Stomach (tissue), 9 donors: ENCODE measurements around the gene CAPN2. TPM values are rescaled to one million over a fixed set of nuclear protein-coding genes. Genes with fewer than 3 reads are reported as not detected.

Experiments
- DNase-seq, 2 donors: peaks; one replicate each; pipeline versions ENCODE4 v3.0.0 to v3.0.0-alpha.2; 2013 to 2019
- H3K27ac ChIP-seq, 5 donors: fragments of 200-600 bp in 4 of 5; sonication (generic) in 4 of 5; one replicate each; pipeline ENCODE4 v1.5.1; 2013 to 2019; ENCODE audit warnings: mild to moderate bottlenecking in 1 of 5, moderate library complexity in 1 of 5
- H3K27me3 ChIP-seq, 3 donors: fragments of 200-600 bp; sonication (generic); one replicate each; pipeline ENCODE4 v1.5.1; 2017 to 2019; ENCODE audit warnings: mixed run types in 1 of 3
- H3K36me3 ChIP-seq, 4 donors: fragments of 200-600 bp; sonication (generic); 1 replicate in 3 of 4; 2 replicates in 1 of 4; pipeline ENCODE4 v1.5.1; 2016 to 2019
- H3K4me1 ChIP-seq, 4 donors: fragments of 200-600 bp; sonication (generic); one replicate each; pipeline ENCODE4 v1.5.1; 2016 to 2019
- H3K4me3 ChIP-seq, 4 donors: fragments of 200-600 bp; sonication (generic) in 3 of 4; one replicate each; pipeline ENCODE4 v1.5.1; 2016 to 2019; ENCODE audit warnings: mild to moderate bottlenecking in 1 of 4
- H3K9me3 ChIP-seq, 4 donors: fragments of 200-600 bp; sonication (generic); one replicate each; pipeline ENCODE4 v1.5.1; 2016 to 2019
- CTCF ChIP-seq, 7 experiments: fragments of 450-650 bp in 4 of 7; fragments of 200-600 bp in 3 of 7; sonication (generic) in 3 of 7; IDR thresholded peaks; one replicate each; pipeline ENCODE4 v1.5.1; 2016 to 2019; ENCODE audit warnings: antibody characterized with exemption in 7 of 7, control low read depth in 2 of 7, mild to moderate bottlenecking in 1 of 7
- EP300 ChIP-seq: sonication (generic); formaldehyde crosslinking; IDR thresholded peaks from one replicate; pipeline ENCODE4 v1.6.1; 2017; ENCODE audit warnings: antibody characterized with exemption
- POLR2A ChIP-seq, 4 donors: fragments of 450-650 bp; IDR thresholded peaks; one replicate each; pipeline ENCODE4 v1.6.1; 2016; ENCODE audit warnings: antibody characterized with exemption in 4 of 4, control low read depth in 2 of 4, mild to moderate bottlenecking in 1 of 4, moderate library complexity in 1 of 4
- POLR2AphosphoS5 ChIP-seq, 3 donors: sonication (generic); formaldehyde crosslinking; IDR thresholded peaks; one replicate each; pipeline ENCODE4 v1.6.1; 2016; ENCODE audit warnings: antibody characterized with exemption in 3 of 3
- WGBS, 5 donors: extraction: QIAGEN DNeasy Blood & Tissue Kit in 3 of 5; methylation state at CpG; one replicate each; pipeline versions ENCODE4 v1.1.5 to v1.1.7; 2013 to 2018; 5-methylcytosine and 5-hydroxymethylcytosine counted together
- intact Hi-C: fragments of 100-400 bp; cut with DNase I; formaldehyde crosslinking; loops from one replicate; pipeline ENCODE4 v1.15.1; 2023; ENCODE audit warnings: low total_unique reads
- polyA plus RNA-seq, 3 donors: library from polyadenylated mRNA; stranded (reverse); fragments of 200-250 nt; gene quantifications; one replicate each; pipeline ENCODE4 v1.2.3, GENCODE V29; 2013
- total RNA-seq, 5 donors: library from RNA; depleted of rRNA; stranded (reverse); fragments of >200 nt; gene quantifications; one replicate each; pipeline versions ENCODE4 v1.1.0 to v1.2.3, GENCODE V29; 2014 to 2016
- donor health status: healthy with polysubstance abuse.
- donor health status: Bipolar disorder and iron deficiency.
- donor health status: healthy.

CAPN2 gene
- total and polyA plus RNA-seq, 8 donors, result 128 to 739 (median 230) TPM

- no peak for DNase-seq
- H3K27me3 ChIP-seq, result no peaks in the 10 kb centered on the region
- no peaks in the 10 kb centered on the region for H3K36me3 ChIP-seq
- H3K27ac ChIP-seq, result peak overlapping the region; percentile 66 to 100 (median 98)
- no peaks in the 10 kb centered on the region for H3K9me3 ChIP-seq
- WGBS, 5 donors, result 45 to 71% (median 65%) methylated on average over 12 of the region's 12 CpGs
- no peak for TF ChIP-seq POLR2AphosphoS5 (IDR thresholded peaks at IDR 0.05)
- TF ChIP-seq CTCF (IDR thresholded peaks at IDR 0.05), result no peak
- intact Hi-C loops, result no loop called here
- peaks cover 58 to 90% (median 80%) of the 10 kb centered on the region in 4 donors for H3K4me1 ChIP-seq
- no peak overlapping the region for H3K4me3 ChIP-seq
Observed at GRCh38 chr1:223710179-223711133, 1.9 kb upstream of the CAPN2 start.

- peaks cover 60 to 90% (median 80%) of the 10 kb centered on the region in 4 donors for H3K4me1 ChIP-seq
- peaks cover 0 to under 1% (median 0%) of the 10 kb centered on the region in 4 donors for H3K36me3 ChIP-seq
- H3K9me3 ChIP-seq, result no peaks in the 10 kb centered on the region
- no peak overlapping the region for H3K4me3 ChIP-seq
- H3K27me3 ChIP-seq, result no peaks in the 10 kb centered on the region
- intact Hi-C loops, result no loop called here
- DNase-seq, result peak; percentile 60 to 63
- WGBS, 5 donors, result 19 to 71% (median 47%) methylated on average over 1 of the region's 1 CpG
- peak overlapping the region; percentile 66 to 100 (median 98) for H3K27ac ChIP-seq
- TF ChIP-seq CTCF (IDR thresholded peaks at IDR 0.05) (no peak), EP300 (no peak), POLR2A (IDR thresholded peaks at IDR 0.05) (no peak), POLR2AphosphoS5 (IDR thresholded peaks at IDR 0.05) (no peak)
Observed at GRCh38 chr1:223711173-223711572, 1.2 kb upstream of the CAPN2 start.

- peaks cover 0 to 6% (median 0%) of the 10 kb centered on the region in 4 donors for H3K36me3 ChIP-seq
- WGBS, 5 donors, result 28 to 43% (median 36%) methylated on average over 15 of the region's 15 CpGs
- peaks cover 60 to 90% (median 80%) of the 10 kb centered on the region in 4 donors for H3K4me1 ChIP-seq
- no peaks in the 10 kb centered on the region for H3K9me3 ChIP-seq
- DNase-seq, result no peak
- H3K4me3 ChIP-seq, result peak overlapping the region; percentile 68 to 94 (median 78)
- TF ChIP-seq CTCF (IDR thresholded peaks at IDR 0.05), result no peak
- TF ChIP-seq POLR2AphosphoS5 (IDR thresholded peaks at IDR 0.05), result peak in 1 of 3 donors; percentile 9
- peak overlapping the region; percentile 97 to 100 (median 98) for H3K27ac ChIP-seq
- no peaks in the 10 kb centered on the region for H3K27me3 ChIP-seq
- intact Hi-C loops, result no loop called here
Observed at GRCh38 chr1:223711747-223712193, 569 bp upstream of the CAPN2 start.

GRCh38 chr1:223712850-223713474 is 623 bp downstream of the CAPN2 start:
- intact Hi-C loops, result no loop called here
- H3K36me3 ChIP-seq, result peaks cover 5 to 18% (median 9%) of the 10 kb centered on the region in 4 donors
- peaks cover 59 to 90% (median 80%) of the 10 kb centered on the region in 4 donors for H3K4me1 ChIP-seq
- no peak for TF ChIP-seq EP300
- no peak for TF ChIP-seq POLR2A (IDR thresholded peaks at IDR 0.05)
- TF ChIP-seq POLR2AphosphoS5 (IDR thresholded peaks at IDR 0.05), result no peak
- TF ChIP-seq CTCF (IDR thresholded peaks at IDR 0.05), result no peak
- peak in 1 of 2 donors; percentile 74 for DNase-seq
- no peaks in the 10 kb centered on the region for H3K9me3 ChIP-seq
- H3K27ac ChIP-seq, result peak overlapping the region; percentile 97 to 100 (median 98)
- H3K27me3 ChIP-seq, result no peaks in the 10 kb centered on the region
- peak overlapping the region; percentile 68 to 94 (median 78) for H3K4me3 ChIP-seq
- WGBS, 5 donors, result 1 to 4% (median 2%) methylated on average over 7 to 40 of the region's 40 CpGs
